ENCODE measurements around the gene IGF2. TPM values are rescaled to one million over a fixed set of nuclear protein-coding genes. Genes with fewer than 3 reads are reported as not detected.
"Not testable (repeated sequence)": the region's sequence is repeated elsewhere in the genome, so short reads cannot be mapped to it uniquely, and the experiment has no call there.

The IGF2 gene
- total RNA-seq, 1 donor from 2014 or later = 21.5 TPM

DNA sequence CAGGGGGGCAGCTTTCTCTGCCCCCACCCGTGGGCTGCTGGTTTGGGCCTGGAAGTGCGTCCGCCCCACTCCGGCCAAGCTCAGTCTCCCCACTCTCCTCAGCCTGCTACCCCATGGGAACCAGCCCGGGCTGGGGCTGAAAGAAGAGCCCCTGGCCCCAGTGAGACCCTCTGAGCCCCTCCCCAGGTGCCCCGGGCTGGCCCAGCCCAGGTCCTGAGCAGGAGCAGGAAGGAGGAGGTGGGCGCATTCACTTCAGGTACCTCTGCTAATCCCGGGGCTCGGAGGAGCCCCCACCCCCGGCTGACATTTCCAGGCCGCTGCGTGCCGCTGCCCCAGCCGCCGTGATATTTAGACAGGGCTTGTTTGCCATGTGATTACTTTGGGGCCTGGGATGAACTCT lies 41.2 kb upstream of the IGF2 start:
- no peak overlapping the region for H3K4me3 Mint-ChIP-seq (ENCODE audit: unreplicated experiment)
- peaks cover 5% of the 10 kb centered on the region for H3K27me3 Mint-ChIP-seq (ENCODE audit: unreplicated experiment)
- TF ChIP-seq, protein P1, sequence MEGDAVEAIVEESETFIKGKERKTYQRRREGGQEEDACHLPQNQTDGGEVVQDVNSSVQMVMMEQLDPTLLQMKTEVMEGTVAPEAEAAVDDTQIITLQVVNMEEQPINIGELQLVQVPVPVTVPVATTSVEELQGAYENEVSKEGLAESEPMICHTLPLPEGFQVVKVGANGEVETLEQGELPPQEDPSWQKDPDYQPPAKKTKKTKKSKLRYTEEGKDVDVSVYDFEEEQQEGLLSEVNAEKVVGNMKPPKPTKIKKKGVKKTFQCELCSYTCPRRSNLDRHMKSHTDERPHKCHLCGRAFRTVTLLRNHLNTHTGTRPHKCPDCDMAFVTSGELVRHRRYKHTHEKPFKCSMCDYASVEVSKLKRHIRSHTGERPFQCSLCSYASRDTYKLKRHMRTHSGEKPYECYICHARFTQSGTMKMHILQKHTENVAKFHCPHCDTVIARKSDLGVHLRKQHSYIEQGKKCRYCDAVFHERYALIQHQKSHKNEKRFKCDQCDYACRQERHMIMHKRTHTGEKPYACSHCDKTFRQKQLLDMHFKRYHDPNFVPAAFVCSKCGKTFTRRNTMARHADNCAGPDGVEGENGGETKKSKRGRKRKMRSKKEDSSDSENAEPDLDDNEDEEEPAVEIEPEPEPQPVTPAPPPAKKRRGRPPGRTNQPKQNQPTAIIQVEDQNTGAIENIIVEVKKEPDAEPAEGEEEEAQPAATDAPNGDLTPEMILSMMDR (IDR thresholded peaks at IDR 0.05; ENCODE audit: partially characterized antibody, unreplicated experiment) = no peak
- H3K27ac Mint-ChIP-seq (ENCODE audit: unreplicated experiment) = no peak overlapping the region
- no peak for DNase-seq
- peaks cover 2% of the 10 kb centered on the region for H3K9me3 Mint-ChIP-seq (ENCODE audit: unreplicated experiment)
- H3K36me3 Mint-ChIP-seq (ENCODE audit: unreplicated experiment) = no peaks in the 10 kb centered on the region
- H3K4me1 Mint-ChIP-seq (ENCODE audit: low read depth, unreplicated experiment) = no peaks in the 10 kb centered on the region

DNA sequence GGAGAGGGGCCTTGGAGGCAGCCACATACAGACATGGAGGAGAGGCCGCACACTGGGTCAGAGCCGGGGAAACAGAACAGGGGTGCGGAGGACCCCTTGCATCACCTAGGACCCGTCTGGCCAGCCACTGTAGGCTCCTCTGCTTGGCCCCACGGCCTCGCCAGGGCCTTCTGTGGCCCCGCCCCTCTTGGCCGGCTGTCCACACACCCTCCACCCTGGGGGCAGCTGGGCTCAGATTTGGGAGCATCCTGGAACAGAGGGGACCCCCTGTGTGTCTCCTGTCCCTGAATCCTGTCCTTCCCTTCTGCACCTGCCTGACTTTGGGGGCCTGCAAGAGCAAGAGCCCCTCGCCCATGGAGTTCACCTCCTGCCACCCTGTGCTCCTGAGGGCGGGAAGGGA lies 40.3 kb upstream of the IGF2 start:
- Mint-ChIP-seq H3K27ac (ENCODE audit: unreplicated experiment) (no peak overlapping the region), H3K4me3 (ENCODE audit: unreplicated experiment) (no peak overlapping the region), H3K9me3 (ENCODE audit: unreplicated experiment) (no peaks in the 10 kb centered on the region), H3K36me3 (ENCODE audit: unreplicated experiment) (no peaks in the 10 kb centered on the region), H3K27me3 (ENCODE audit: unreplicated experiment) (peaks cover 5% of the 10 kb centered on the region), H3K4me1 (ENCODE audit: low read depth, unreplicated experiment) (no peaks in the 10 kb centered on the region)
- no peak for DNase-seq
- TF ChIP-seq, protein P1 (IDR thresholded peaks at IDR 0.05; ENCODE audit: partially characterized antibody, unreplicated experiment) = no peak

DNA sequence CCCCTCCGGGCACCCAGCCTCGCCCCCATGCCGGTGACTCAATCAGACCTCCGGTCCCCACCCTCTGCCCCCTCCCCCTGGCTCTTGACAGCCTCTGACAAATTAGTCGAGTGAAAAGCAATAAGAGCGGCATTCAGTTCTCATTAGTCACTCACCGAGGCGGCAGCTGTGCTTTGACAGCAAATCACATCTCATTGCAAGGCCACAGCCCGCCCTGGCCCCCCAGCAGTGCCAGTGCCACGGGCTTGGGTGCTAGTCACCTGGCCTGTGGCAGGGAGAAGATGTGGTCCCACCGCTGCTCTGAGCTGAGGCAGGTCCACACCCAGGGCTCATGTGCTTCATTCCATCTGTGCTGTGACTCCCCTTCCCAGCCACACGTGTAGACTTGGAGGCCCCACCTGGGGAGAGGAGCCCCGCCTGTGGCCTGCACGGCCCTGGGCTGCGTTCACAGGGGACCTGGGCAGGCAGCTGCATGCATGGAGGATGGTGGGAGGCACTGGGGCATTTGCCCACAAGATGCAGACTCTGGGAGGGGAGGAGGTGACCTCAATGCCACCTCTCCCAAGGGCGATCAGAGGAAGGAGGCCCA lies 39.8 kb upstream of the IGF2 start:
- Mint-ChIP-seq H3K9me3 (ENCODE audit: unreplicated experiment) (no peaks in the 10 kb centered on the region), H3K27ac (ENCODE audit: unreplicated experiment) (no peak overlapping the region), H3K4me3 (ENCODE audit: unreplicated experiment) (no peak overlapping the region), H3K27me3 (ENCODE audit: unreplicated experiment) (peaks cover 5% of the 10 kb centered on the region), H3K36me3 (ENCODE audit: unreplicated experiment) (no peaks in the 10 kb centered on the region), H3K4me1 (ENCODE audit: low read depth, unreplicated experiment) (no peaks in the 10 kb centered on the region)
- TF ChIP-seq, protein P1 (IDR thresholded peaks at IDR 0.05; ENCODE audit: partially characterized antibody, unreplicated experiment) = no peak
- DNase-seq = no peak

DNA sequence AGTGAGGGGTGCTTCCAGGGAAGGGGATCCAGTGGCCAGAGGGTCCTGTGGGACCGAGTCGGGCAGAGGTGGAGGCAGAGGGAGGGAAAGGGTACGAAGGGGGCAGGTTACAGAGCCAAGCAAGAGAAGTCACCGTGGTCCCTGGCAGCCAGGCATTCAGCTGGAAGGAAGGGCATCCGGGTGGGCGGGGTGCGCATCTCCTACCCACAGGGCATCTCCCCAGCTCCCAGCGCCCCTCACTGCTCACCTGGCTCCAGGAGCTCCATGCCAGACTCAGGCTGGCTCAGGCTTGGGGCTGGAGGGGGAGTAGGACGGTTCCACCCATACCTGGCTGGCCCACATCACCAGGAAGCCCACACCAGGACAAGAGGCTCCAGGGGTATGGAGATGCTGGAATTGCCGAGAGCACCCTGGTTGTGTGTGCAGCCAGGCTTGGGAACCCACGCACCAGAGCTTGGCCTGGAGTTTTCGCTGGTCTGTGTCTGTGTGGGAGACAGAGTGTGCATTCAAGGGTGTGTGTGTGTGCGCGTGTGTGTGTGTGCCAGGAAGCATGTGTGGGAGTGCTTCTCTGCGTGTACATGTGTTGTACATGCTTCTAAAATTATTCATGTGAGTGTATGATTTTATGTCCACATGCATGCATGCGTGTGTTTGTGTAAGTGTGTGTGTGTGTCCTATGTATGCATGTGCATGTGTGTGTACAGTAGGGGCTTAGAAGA lies 39.0 kb upstream of the IGF2 start:
- DNase-seq; H3K27me3 Mint-ChIP-seq (ENCODE audit: unreplicated experiment); H3K4me3 Mint-ChIP-seq (ENCODE audit: unreplicated experiment); H3K4me1 Mint-ChIP-seq (ENCODE audit: low read depth, unreplicated experiment); H3K36me3 Mint-ChIP-seq (ENCODE audit: unreplicated experiment); H3K27ac Mint-ChIP-seq (ENCODE audit: unreplicated experiment); H3K9me3 Mint-ChIP-seq (ENCODE audit: unreplicated experiment): not testable (repeated sequence)

DNA sequence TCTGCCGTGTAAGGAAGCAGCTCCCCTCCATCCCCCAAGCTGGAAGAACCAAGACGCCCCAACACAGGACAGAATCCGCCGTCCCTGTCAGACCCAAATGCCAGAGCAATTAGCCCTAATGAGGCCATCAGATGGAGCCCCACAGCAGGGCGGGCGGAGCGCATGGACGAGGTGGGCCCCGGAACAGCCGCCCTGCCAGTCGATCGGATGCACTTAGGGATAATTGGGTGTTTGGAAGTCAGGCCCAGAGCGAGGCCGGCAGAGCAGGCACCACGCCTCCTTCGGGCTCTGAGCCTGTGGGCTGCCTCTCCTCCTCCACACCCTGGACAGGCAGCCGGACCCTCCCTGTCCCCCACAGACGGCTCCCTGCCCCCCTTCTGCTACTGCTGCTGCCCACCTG lies 37.9 kb upstream of the IGF2 start:
- TF ChIP-seq, protein P1 (IDR thresholded peaks at IDR 0.05; ENCODE audit: partially characterized antibody, unreplicated experiment) = no peak
- Mint-ChIP-seq H3K27ac (ENCODE audit: unreplicated experiment) (no peak overlapping the region), H3K9me3 (ENCODE audit: unreplicated experiment) (no peaks in the 10 kb centered on the region), H3K27me3 (ENCODE audit: unreplicated experiment) (peaks cover 10% of the 10 kb centered on the region), H3K4me1 (ENCODE audit: low read depth, unreplicated experiment) (no peaks in the 10 kb centered on the region), H3K4me3 (ENCODE audit: unreplicated experiment) (no peak overlapping the region), H3K36me3 (ENCODE audit: unreplicated experiment) (no peaks in the 10 kb centered on the region)
- no peak for DNase-seq
